Measurements from ENCODE around the gene GPR68.

- TF ChIP-seq CEBPB (IDR thresholded peaks at IDR 0.05) (no peak), EP300 (IDR thresholded peaks at IDR 0.05; ENCODE audit: borderline replicate concordance) (no peak), EGR1 (IDR thresholded peaks at IDR 0.05) (no peak), REST (IDR thresholded peaks at IDR 0.05; ENCODE audit: low read depth) (no peak), RAD21 (IDR thresholded peaks at IDR 0.05; ENCODE audit: low read depth) (no peak), TAF1 (IDR thresholded peaks at IDR 0.05; ENCODE audit: low read depth) (no peak), CREB1 (IDR thresholded peaks at IDR 0.05; ENCODE audit: low read depth) (no peak)
Measured at GRCh38 chr14:91186515-91187066, 57.9 kb downstream of the GPR68 start.

Data from Ishikawa (cell line).